Heart left ventricle (tissue), 16 donors: ENCODE data around the gene OR5L1. TPM values are rescaled to one million over a fixed set of nuclear protein-coding genes. Genes with fewer than 3 reads are reported as not detected.

ENCODE experiments used
- ATAC-seq, 4 donors: fragments of 200-7000 bp; cut with Tn5 transposase; one replicate each; pipeline ENCODE4 v1.9.1; 2020 to 2022; ENCODE audit warnings: moderate library complexity in 4 of 4, mild to moderate bottlenecking in 3 of 4, moderate number of reproducible peaks in 1 of 4
- DNase-seq, 5 donors: peaks; one replicate each; pipeline ENCODE4 v3.0.0-alpha.2; 2020
- H3K27ac ChIP-seq, 12 donors: fragments of 200-600 bp; sonication (generic) in 4 of 12; one replicate each; pipeline versions ENCODE4 v1.5.0 to v1.8.0; 2016 to 2022; ENCODE audit warnings: mild to moderate bottlenecking in 2 of 12
- H3K27me3 ChIP-seq, 9 donors: fragments of 200-600 bp; sonication (generic) in 2 of 9; one replicate each; pipeline versions ENCODE4 v1.5.1 to v1.8.0; 2016 to 2022; ENCODE audit warnings: mild to moderate bottlenecking in 3 of 9
- H3K36me3 ChIP-seq, 9 donors: fragments of 200-600 bp; sonication (generic) in 2 of 9; one replicate each; pipeline versions ENCODE4 v1.5.0 to v1.8.0; 2018 to 2022; ENCODE audit warnings: mild to moderate bottlenecking in 2 of 9
- H3K4me1 ChIP-seq, 12 donors: fragments of 200-600 bp; sonication (generic) in 4 of 12; one replicate each; pipeline versions ENCODE4 v1.5.0 to v1.8.0; 2016 to 2022; ENCODE audit warnings: mild to moderate bottlenecking in 3 of 12
- H3K4me3 ChIP-seq, 12 donors: fragments of 200-600 bp; sonication (generic) in 4 of 12; one replicate each; pipeline versions ENCODE4 v1.5.0 to v1.8.0; 2017 to 2022; ENCODE audit warnings: mild to moderate bottlenecking in 9 of 12, moderate library complexity in 4 of 12
- H3K9me3 ChIP-seq, 12 donors: fragments of 200-600 bp; sonication (generic) in 4 of 12; one replicate each; pipeline versions ENCODE4 v1.5.0 to v1.8.0; 2016 to 2022; ENCODE audit warnings: mild to moderate bottlenecking in 1 of 12
- POLR2A ChIP-seq, 2 donors: fragments of 450-650 bp; IDR thresholded peaks; one replicate each; pipeline ENCODE4 v1.6.1; 2017; ENCODE audit warnings: antibody characterized with exemption in 2 of 2, mild to moderate bottlenecking in 2 of 2, moderate library complexity in 2 of 2
- WGBS, 4 donors: extraction: QIAGEN DNeasy Blood & Tissue Kit in 2 of 4; methylation state at CpG; one replicate each; pipeline versions ENCODE4 v1.1.5 to v1.1.7; 2013 to 2018; 5-methylcytosine and 5-hydroxymethylcytosine counted together
- intact Hi-C, 10 donors: fragments of 100-400 bp; cut with DNase I; formaldehyde crosslinking; loops; one replicate each; pipeline versions ENCODE4 v1.11.1 to v1.14.2; 2022
- polyA plus RNA-seq, 2 donors: library from polyadenylated mRNA; stranded (reverse); fragments of 200-250 nt; gene quantifications; one replicate each; pipeline ENCODE4 v1.2.3, GENCODE V29; 2013
- total RNA-seq, 9 donors: library from RNA; depleted of rRNA in 2 of 9; stranded (reverse); fragments of >200 nt in 2 of 9; fragmentation: NEBNext Ultra II Directional in 3 of 9; extraction: Animal tissue kit (Norgen Biotek cat#: 25700) in 3 of 9; gene quantifications; one replicate each; pipeline versions ENCODE4 v1.1.0 to v1.2.4, GENCODE V29; 2016 to 2023
- TF ChIP-seq, protein P1 (sequence below), 12 donors: fragments of 200-600 bp; sonication (generic) in 4 of 12; IDR thresholded peaks; one replicate each; pipeline versions ENCODE4 v1.5.0 to v1.8.0; 2018 to 2022; ENCODE audit warnings: antibody characterized with exemption in 12 of 12, mild to moderate bottlenecking in 5 of 12
- donor health status: ischemic (EF 13 %, LVEDD 7.1; RV severe dilation, severe dysfunction).
- donor health status: healthy with polysubstance abuse.
- donor health status: DM: no; HTN: yes; CAD: no.
- donor health status: DM: no; HTN: no; CAD: no.
- donor health status: ischemic (EF 25% LVEDD 6.9; RV normal size, moderate dysfunction).
- donor health status: ischemic (EF 25% LVEDD 5.7; RV mildly dilated, moderate dysfunction).
- donor health status: healthy.
- donor health status: DM: yes; HTN: yes; CAD: no.
- donor health status: ischemic (EF 35%, LVEDD 5.7; RV mildly dilated, moderate dysfunction).
- donor health status: nonischemic (EF 11% LVEDD 7.7; RV severe dilation, severe dysfunction).
- donor health status: DM: yes; HTN: yes; CAD: no.
- donor health status: PGD.
- donor health status: ischemic (EF 29% LVEDD 5.4; RV normal size, mild dysfunction).
- donor health status: nonischemic (EF 23%, LVEDD 6.1; RV moderate dilation, normal function).

OR5L1 gene
- total and polyA plus RNA-seq, 11 donors, result not detected

DNA sequence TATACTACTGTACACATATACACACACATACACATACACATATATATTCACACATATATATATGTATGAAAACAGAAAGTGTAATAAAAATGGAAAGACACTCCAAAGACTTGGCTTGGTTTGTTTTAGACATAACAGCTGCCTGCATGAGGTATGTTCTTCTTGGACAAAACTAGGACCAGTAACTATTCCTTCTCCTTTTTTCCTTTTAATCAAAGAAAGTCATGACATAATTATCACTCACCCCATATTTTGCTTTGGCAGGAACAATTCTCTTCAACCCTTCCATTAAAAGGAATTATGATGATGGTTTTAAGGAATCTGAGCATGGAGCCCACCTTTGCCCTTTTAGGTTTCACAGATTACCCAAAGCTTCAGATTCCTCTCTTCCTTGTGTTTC is 15.9 kb upstream of the OR5L1 start, which contains the start of gene OR5D14:
Gene OR5D14, plus strand, starts transcription at position 301 of the 400 bp plus-strand sequence. Its CDS starts 0 bp downstream, at position 301.
- no peak within 1 kb of the TSS for H3K4me3 ChIP-seq
- no peaks in the 10 kb centered on the region for H3K27me3 ChIP-seq
- no peak for DNase-seq
- no peak within 1 kb of the TSS for H3K27ac ChIP-seq
- H3K9me3 ChIP-seq, result peaks cover 0 to 5% (median 0%) of the 10 kb centered on the region in 12 donors
- TF ChIP-seq POLR2A (IDR thresholded peaks at IDR 0.05), result no peak
- TF ChIP-seq, protein P1, sequence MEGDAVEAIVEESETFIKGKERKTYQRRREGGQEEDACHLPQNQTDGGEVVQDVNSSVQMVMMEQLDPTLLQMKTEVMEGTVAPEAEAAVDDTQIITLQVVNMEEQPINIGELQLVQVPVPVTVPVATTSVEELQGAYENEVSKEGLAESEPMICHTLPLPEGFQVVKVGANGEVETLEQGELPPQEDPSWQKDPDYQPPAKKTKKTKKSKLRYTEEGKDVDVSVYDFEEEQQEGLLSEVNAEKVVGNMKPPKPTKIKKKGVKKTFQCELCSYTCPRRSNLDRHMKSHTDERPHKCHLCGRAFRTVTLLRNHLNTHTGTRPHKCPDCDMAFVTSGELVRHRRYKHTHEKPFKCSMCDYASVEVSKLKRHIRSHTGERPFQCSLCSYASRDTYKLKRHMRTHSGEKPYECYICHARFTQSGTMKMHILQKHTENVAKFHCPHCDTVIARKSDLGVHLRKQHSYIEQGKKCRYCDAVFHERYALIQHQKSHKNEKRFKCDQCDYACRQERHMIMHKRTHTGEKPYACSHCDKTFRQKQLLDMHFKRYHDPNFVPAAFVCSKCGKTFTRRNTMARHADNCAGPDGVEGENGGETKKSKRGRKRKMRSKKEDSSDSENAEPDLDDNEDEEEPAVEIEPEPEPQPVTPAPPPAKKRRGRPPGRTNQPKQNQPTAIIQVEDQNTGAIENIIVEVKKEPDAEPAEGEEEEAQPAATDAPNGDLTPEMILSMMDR (IDR thresholded peaks at IDR 0.05), result no peak
- no peaks in the 10 kb centered on the region for H3K36me3 ChIP-seq
- H3K4me1 ChIP-seq, result no peaks in the 10 kb centered on the region
- intact Hi-C loops, result no loop called here
- ATAC-seq, result no peak

GRCh38 chr11:55806248-55806647 is 4.9 kb upstream of the OR5L1 start:
- 71 to 91% (median 80%) methylated on average over 1 of the region's 1 CpG for WGBS, 4 donors
- Histone ChIP-seq H3K9me3 (peaks cover 0 to 23% (median 0%) of the 10 kb centered on the region in 12 donors), H3K36me3 (no peaks in the 10 kb centered on the region), H3K27ac (no peak overlapping the region), H3K4me1 (no peaks in the 10 kb centered on the region), H3K27me3 (no peaks in the 10 kb centered on the region), H3K4me3 (no peak overlapping the region)
- intact Hi-C loops, result no loop called here
- ATAC-seq (no peak), DNase-seq (no peak)
- no peak for TF ChIP-seq POLR2A (IDR thresholded peaks at IDR 0.05)
- TF ChIP-seq, protein P1 (IDR thresholded peaks at IDR 0.05), result no peak

DNA sequence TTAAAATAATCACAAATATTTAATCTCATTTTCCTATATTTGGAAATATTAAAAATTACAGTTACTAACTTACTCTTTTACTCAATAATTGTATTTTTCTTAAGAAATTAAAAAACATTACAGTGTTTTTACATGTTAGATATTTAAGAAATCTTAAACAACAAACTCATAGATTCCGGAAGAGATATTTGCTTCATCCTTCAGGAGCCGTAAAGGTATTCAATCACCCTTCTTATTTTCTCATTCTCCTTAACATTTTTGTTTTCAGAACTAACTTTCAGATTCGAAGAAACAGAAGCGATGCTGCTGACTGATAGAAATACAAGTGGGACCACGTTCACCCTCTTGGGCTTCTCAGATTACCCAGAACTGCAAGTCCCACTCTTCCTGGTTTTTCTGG is 8.2 kb downstream of the OR5L1 start, which contains the start of gene OR5D18:
Gene OR5D18, plus strand, starts transcription at position 301 of the 400 bp plus-strand sequence. Its CDS starts 0 bp downstream, at position 301.
- no peak for ATAC-seq
- Histone ChIP-seq H3K36me3 (no peaks in the 10 kb centered on the region), H3K4me3 (no peak within 1 kb of the TSS), H3K9me3 (no peaks in the 10 kb centered on the region), H3K27ac (no peak within 1 kb of the TSS), H3K27me3 (no peaks in the 10 kb centered on the region), H3K4me1 (no peaks in the 10 kb centered on the region)
- no peak for DNase-seq
- TF ChIP-seq POLR2A (IDR thresholded peaks at IDR 0.05), result no peak
- TF ChIP-seq, protein P1 (IDR thresholded peaks at IDR 0.05), result no peak
- WGBS, 4 donors, result 75 to 79% (median 77%) methylated on average over 5 of the region's 5 CpGs
- intact Hi-C loops, result no loop called here

- no peak for DNase-seq
- intact Hi-C loops, result no loop called here
These were observed 15.8 kb downstream of the OR5L1 start, which contains the start of gene OR5L2 for GRCh38 chr11:55826919-55827318. Gene OR5L2, plus strand, starts transcription at chr11:55827219. Its CDS starts 0 bp downstream, at chr11:55827219.

More at GRCh38 chr11:55826919-55827318, 15.8 kb downstream of the OR5L1 start, which contains the start of gene OR5L2:
- Histone ChIP-seq H3K4me3 (no peak within 1 kb of the TSS), H3K36me3 (no peaks in the 10 kb centered on the region), H3K9me3 (no peaks in the 10 kb centered on the region), H3K27ac (no peak within 1 kb of the TSS), H3K27me3 (no peaks in the 10 kb centered on the region), H3K4me1 (no peaks in the 10 kb centered on the region)
- ATAC-seq, result no peak
- TF ChIP-seq, protein P1 (IDR thresholded peaks at IDR 0.05), result no peak
- TF ChIP-seq POLR2A (IDR thresholded peaks at IDR 0.05), result no peak
